Esophagus squamous epithelium (tissue), 4 donors: ENCODE measurements around the gene INPPL1.

Experiments
- CTCF ChIP-seq, 6 experiments: fragments of 450-650 bp in 4 of 6; fragments of 200-600 bp in 2 of 6; sonication (generic) in 2 of 6; IDR thresholded peaks; one replicate each; pipeline ENCODE4 v1.5.1; 2016 to 2019; ENCODE audit warnings: antibody characterized with exemption in 6 of 6, mild to moderate bottlenecking in 4 of 6, moderate library complexity in 4 of 6
- POLR2A ChIP-seq, 4 donors: fragments of 450-650 bp; IDR thresholded peaks; one replicate each; pipeline ENCODE4 v1.6.1; 2017; ENCODE audit warnings: antibody characterized with exemption in 4 of 4, mild to moderate bottlenecking in 4 of 4, moderate library complexity in 3 of 4

- no peak for TF ChIP-seq POLR2A (IDR thresholded peaks at IDR 0.05)
- TF ChIP-seq CTCF (IDR thresholded peaks at IDR 0.05): no peak
Measured at GRCh38 chr11:72249961-72250360, 25.4 kb downstream of the INPPL1 start.
